ENCODE measurements around the gene SULF2.

SULF2 gene

GRCh38 chr20:47762699-47763268, 22.5 kb downstream of the SULF2 start:
- H3K4me3 ChIP-seq (ENCODE audit: low read depth, low read length), result no peak overlapping the region
- H3K4me2 ChIP-seq (ENCODE audit: low read length), result no peak overlapping the region
- H3K9ac ChIP-seq, result no peak overlapping the region
- H2AFZ ChIP-seq, result no peak overlapping the region
- no peaks in the 10 kb centered on the region for H3K36me3 ChIP-seq (ENCODE audit: control insufficient read depth, insufficient read depth, low read length)
- H3K79me2 ChIP-seq, result no peaks in the 10 kb centered on the region
- TF ChIP-seq CTCF (IDR thresholded peaks at IDR 0.05), result no peak
- H3K27me3 ChIP-seq (ENCODE audit: control insufficient read depth, insufficient read depth, low read length), result peaks cover 2% of the 10 kb centered on the region
- no peaks in the 10 kb centered on the region for H3K4me1 ChIP-seq
- no peak overlapping the region for H3K27ac ChIP-seq
- no peaks in the 10 kb centered on the region for H3K9me3 ChIP-seq (ENCODE audit: control insufficient read depth, low read length)

GRCh38 chr20:47761482-47762047, 23.7 kb downstream of the SULF2 start:
- Histone ChIP-seq H3K4me1 (no peaks in the 10 kb centered on the region), H3K27me3 (ENCODE audit: control insufficient read depth, insufficient read depth, low read length) (peaks cover 2% of the 10 kb centered on the region), H3K79me2 (no peaks in the 10 kb centered on the region), H3K27ac (no peak overlapping the region), H3K9ac (no peak overlapping the region), H3K4me3 (ENCODE audit: low read depth, low read length) (no peak overlapping the region), H3K4me2 (ENCODE audit: low read length) (peak overlapping the region; percentile 15), H3K9me3 (ENCODE audit: control insufficient read depth, low read length) (no peaks in the 10 kb centered on the region), H2AFZ (no peak overlapping the region), H3K36me3 (ENCODE audit: control insufficient read depth, insufficient read depth, low read length) (no peaks in the 10 kb centered on the region)
- TF ChIP-seq CTCF (IDR thresholded peaks at IDR 0.05), result no peak

GRCh38 chr20:47760686-47761481, 24.4 kb downstream of the SULF2 start:
- H3K36me3 ChIP-seq (ENCODE audit: control insufficient read depth, insufficient read depth, low read length), result no peaks in the 10 kb centered on the region
- TF ChIP-seq CTCF (IDR thresholded peaks at IDR 0.05), result no peak

GRCh38 chr20:47758517-47759450, 26.5 kb downstream of the SULF2 start:
- no peaks in the 10 kb centered on the region for H3K27me3 ChIP-seq (ENCODE audit: control insufficient read depth, insufficient read depth, low read length)
- H3K9ac ChIP-seq, result no peak overlapping the region
- H3K27ac ChIP-seq, result no peak overlapping the region
- no peak overlapping the region for H3K4me3 ChIP-seq (ENCODE audit: low read depth, low read length)
- H3K4me2 ChIP-seq (ENCODE audit: low read length), result no peak overlapping the region
- H3K79me2 ChIP-seq, result no peaks in the 10 kb centered on the region
- H3K9me3 ChIP-seq (ENCODE audit: control insufficient read depth, low read length), result no peaks in the 10 kb centered on the region
- H3K4me1 ChIP-seq, result no peaks in the 10 kb centered on the region
- no peak for TF ChIP-seq CTCF (IDR thresholded peaks at IDR 0.05)
- H3K36me3 ChIP-seq (ENCODE audit: control insufficient read depth, insufficient read depth, low read length), result no peaks in the 10 kb centered on the region
- H2AFZ ChIP-seq, result no peak overlapping the region

More at GRCh38 chr20:47760686-47761481, 24.4 kb downstream of the SULF2 start:
- peak overlapping the region; percentile 15 for H3K4me2 ChIP-seq (ENCODE audit: low read length)
- no peaks in the 10 kb centered on the region for H3K27me3 ChIP-seq (ENCODE audit: control insufficient read depth, insufficient read depth, low read length)
- H3K9ac ChIP-seq, result no peak overlapping the region
- H3K79me2 ChIP-seq, result no peaks in the 10 kb centered on the region
- H3K27ac ChIP-seq, result no peak overlapping the region
- no peaks in the 10 kb centered on the region for H3K9me3 ChIP-seq (ENCODE audit: control insufficient read depth, low read length)
- H3K4me3 ChIP-seq (ENCODE audit: low read depth, low read length), result no peak overlapping the region
- no peaks in the 10 kb centered on the region for H3K4me1 ChIP-seq
- H2AFZ ChIP-seq, result no peak overlapping the region

Measured in parathyroid adenoma (tissue), 2 donors.